K562 (cell line): Measurements from ENCODE around the gene FGF22. TPM values are rescaled to one million over a fixed set of nuclear protein-coding genes. Genes with fewer than 3 reads are reported as not detected.

ENCODE experiments used
- ATAC-seq: fragments of 200-7000 bp; cut with Tn5 transposase; 3 replicates; pipeline ENCODE4 v1.9.1; 2020; ENCODE audit warnings: moderate library complexity
- BruUV-seq: library from RNA; stranded (reverse); fragments of 400-500 nt; replicated peaks from 2 replicates; lab custom pipeline; 2021; lab: Mats Ljungman, UMichigan
- CTCF ChIA-PET: fragments of 300-600 bp; formaldehyde crosslinking; extraction: SDS; loops from one replicate; lab custom pipeline; 2021; ENCODE audit warnings: low intra/inter-chr PET ratio; lab: Yijun Ruan, JAX
- POLR2A ChIA-PET: fragments of 300-600, 350-650 bp; sonication (Branson Sonifier 250); formaldehyde crosslinking; extraction: SDS; loops from one replicate; lab custom pipeline; 2021; ENCODE audit warnings: antibody characterized with exemption, inconsistent platforms; lab: Yijun Ruan, JAX
- DNase-seq, 4 experiments: peaks; one replicate each; pipeline versions ENCODE4 v3.0.0 to v3.0.0-alpha.2; 2011 to 2018; ENCODE audit warnings: low spot score in 3 of 4, mixed read lengths in 3 of 4; ENCODE audit errors: extremely low read depth in 1 of 4
- FAIRE-seq: peaks from 2 replicates; lab custom pipeline; 2011; peaks lifted over from hg19 to GRCh38; lab: Jason Lieb, UNC
- H2AFZ ChIP-seq: 2 replicates; pipeline ENCODE4 v1.6.0; 2011; ENCODE audit warnings: low read depth, low read length, control low read depth, inconsistent platforms
- H3K27ac ChIP-seq: fragments of 200-600 bp; 3 replicates; pipeline ENCODE4 v1.8.0; 2011; ENCODE audit warnings: low read depth, mild to moderate bottlenecking, control low read depth, inconsistent platforms, low read length, moderate library complexity, mixed read lengths; ENCODE audit errors: extremely low read depth
- H3K27me3 ChIP-seq, 2 experiments: fragments of 300-600 bp in 1 of 2; 2 replicates in 1 of 2; 3 replicates in 1 of 2; pipeline versions ENCODE4 v1.6.0 to v1.8.0; 2011; ENCODE audit warnings: inconsistent platforms in 2 of 2, low read length in 2 of 2, mild to moderate bottlenecking in 1 of 2, mixed read lengths in 1 of 2, moderate library complexity in 1 of 2; ENCODE audit not compliant: control insufficient read depth in 2 of 2, insufficient read depth in 2 of 2
- H3K36me3 ChIP-seq: fragments of 300-600 bp; 3 replicates; pipeline ENCODE4 v1.8.0; 2011; ENCODE audit warnings: mild to moderate bottlenecking, low read length, inconsistent platforms; ENCODE audit not compliant: control insufficient read depth, insufficient read depth
- H3K4me1 ChIP-seq, 2 experiments: fragments of 200-600 bp in 1 of 2; replicated peaks in 1 of 2; 2 replicates in 1 of 2; 3 replicates in 1 of 2; pipeline versions ENCODE4 v1.5.1 to v1.8.0; 2011; ENCODE audit warnings: inconsistent platforms in 2 of 2, low read length in 2 of 2, mild to moderate bottlenecking in 1 of 2, mixed read lengths in 1 of 2, moderate library complexity in 1 of 2; ENCODE audit not compliant: control insufficient read depth in 2 of 2, insufficient read depth in 2 of 2
- H3K4me2 ChIP-seq: 2 replicates; pipeline ENCODE4 v1.6.1; 2011; ENCODE audit warnings: low read length, control low read depth, inconsistent platforms, mixed read lengths; ENCODE audit not compliant: insufficient read depth
- H3K4me3 ChIP-seq: fragments of 200-600 bp; sonication (generic), shearing (Covaris generic); 2 replicates; pipeline ENCODE4 v1.5.1; 2016; ENCODE audit warnings: control low read depth, inconsistent platforms
- H3K79me2 ChIP-seq: fragments of 200-600 bp; 3 replicates; pipeline ENCODE4 v1.8.0; 2011; ENCODE audit warnings: low read length, inconsistent platforms; ENCODE audit not compliant: control insufficient read depth, insufficient read depth
- H3K9ac ChIP-seq, 2 experiments: 2 replicates each; pipeline versions ENCODE4 v1.6.0 to v1.6.1; 2011; ENCODE audit warnings: low read depth in 2 of 2, low read length in 2 of 2, control low read depth in 1 of 2, inconsistent platforms in 1 of 2, mild to moderate bottlenecking in 1 of 2, mixed read lengths in 1 of 2; ENCODE audit not compliant: insufficient read depth in 1 of 2
- H3K9me1 ChIP-seq: one replicate; pipeline ENCODE4 v1.6.0; 2011; ENCODE audit warnings: inconsistent platforms, mild to moderate bottlenecking, low read length, moderate library complexity; ENCODE audit not compliant: control insufficient read depth, insufficient read depth
- H3K9me3 ChIP-seq: replicated peaks from 2 replicates; pipeline ENCODE4 v1.5.1; 2011; ENCODE audit warnings: low read depth, low read length, inconsistent platforms; ENCODE audit not compliant: control insufficient read depth, insufficient read depth
- H4K20me1 ChIP-seq: replicated peaks from 2 replicates; pipeline ENCODE4 v1.6.1; 2011; ENCODE audit warnings: low read length, inconsistent platforms, mixed read lengths; ENCODE audit not compliant: control insufficient read depth, insufficient read depth
- BCL6 ChIP-seq: fragments of 250-450 bp; sonication (Bioruptor Pico); IDR thresholded peaks from 2 replicates; pipeline ENCODE4 v1.4.0; 2020
- CEBPB ChIP-seq: fragments of 450-650 bp; IDR thresholded peaks from 2 replicates; pipeline ENCODE4 v1.6.1; 2016; ENCODE audit warnings: missing genetic modification characterization, missing compliant biosample characterization
- FOXJ3 ChIP-seq: sonication (generic); formaldehyde crosslinking; IDR thresholded peaks from 2 replicates; pipeline ENCODE4 v1.4.0; 2020; ENCODE audit warnings: mild to moderate bottlenecking, missing genetic modification reagents
- HMGN3 ChIP-seq: IDR thresholded peaks from 2 replicates; pipeline ENCODE4 v1.6.1; 2011; ENCODE audit warnings: borderline replicate concordance, low read depth, mild to moderate bottlenecking, mixed read lengths, low read length; ENCODE audit not compliant: insufficient read length; ENCODE audit errors: extremely low read depth
- JUN ChIP-seq, 2 experiments: sonication (generic) in 1 of 2; formaldehyde crosslinking in 1 of 2; IDR thresholded peaks; 2 replicates each; pipeline versions ENCODE4 v1.6.1 to v1.8.0; 2012 to 2022; ENCODE audit warnings: borderline replicate concordance in 2 of 2, mild to moderate bottlenecking in 2 of 2, improper control_type of control experiment in 1 of 2, low read depth in 1 of 2, low read length in 1 of 2, missing genetic modification reagents in 1 of 2
- PBX2 ChIP-seq, 2 experiments: IDR thresholded peaks in 1 of 2; conservative IDR thresholded peaks in 1 of 2; 2 replicates each; pipeline ENCODE4 v1.6.1; 2016; ENCODE audit warnings: low read depth in 2 of 2, mild to moderate bottlenecking in 1 of 2, missing compliant biosample characterization in 1 of 2, missing genetic modification characterization in 1 of 2, moderate library complexity in 1 of 2
- POLR2G ChIP-seq: fragments of 200-400 bp; formaldehyde crosslinking; IDR thresholded peaks from 2 replicates; pipeline ENCODE4 v1.6.1; 2017; ENCODE audit warnings: low read depth, mild to moderate bottlenecking, antibody characterized with exemption, low read length, moderate library complexity
- POLR3G ChIP-seq: IDR thresholded peaks from 2 replicates; pipeline ENCODE4 v1.6.1; 2011; ENCODE audit not compliant: insufficient read length, insufficient replicate concordance; ENCODE audit errors: extremely low read depth
- PTRF ChIP-seq: fragments of 450-650 bp; IDR thresholded peaks from 2 replicates; pipeline ENCODE4 v1.6.1; 2016; ENCODE audit warnings: mild to moderate bottlenecking, missing genetic modification characterization, missing compliant biosample characterization
- ZBTB7A ChIP-seq: IDR thresholded peaks from 2 replicates; pipeline ENCODE4 v1.6.1; 2011; ENCODE audit warnings: low read depth, mild to moderate bottlenecking, low read length, moderate library complexity, borderline replicate concordance; ENCODE audit not compliant: control insufficient read depth
- WGBS: fragments of 100-300 bp; shearing (Covaris generic); methylation state at CpG from one replicate; pipeline ENCODE4 v1.1.6; 2016; ENCODE audit warnings: low coverage, mixed read lengths; ENCODE audit not compliant: insufficient coverage; ENCODE audit errors: missing lambda C conversion rate; 5-methylcytosine and 5-hydroxymethylcytosine counted together
- in situ Hi-C: fragments of 300-500 bp; cut with MboI; formaldehyde crosslinking; loops from 4 replicates; pipeline ENCODE4 v1.15.0; 2018; ENCODE audit warnings: inconsistent platforms, mixed read lengths
- intact Hi-C: fragments of 100-400 bp; cut with micrococcal nuclease; formaldehyde crosslinking; loops from 2 replicates; pipeline ENCODE4 v1.14.2; 2022
- polyA plus RNA-seq, 8 experiments: library from polyadenylated mRNA; depleted of rRNA in 4 of 8; stranded (reverse) in 5 of 8; unstranded in 3 of 8; fragments of >200 nt; fragmentation: Nextera tagmentation in 2 of 8; fragmentation: Illumina TruSeq in 1 of 8; extraction: Ambion mirVana in 2 of 8; extraction: Trizol in 1 of 8; gene quantifications; 2 replicates each; pipeline versions ENCODE4 v1.2.1 to v1.2.3, GENCODE V29; 2011 to 2014; ENCODE audit warnings: inconsistent platforms in 1 of 8, missing spikeins in 1 of 8
- total RNA-seq, 7 experiments: library from RNA; depleted of rRNA in 6 of 7; stranded (reverse); fragments of >200 nt in 6 of 7; fragmentation: Illumina TruSeq in 2 of 7; extraction: Trizol in 2 of 7; gene quantifications; 2 replicates each; pipeline versions ENCODE4 v1.2.1 to v1.2.3, GENCODE V29; 2011 to 2021; ENCODE audit warnings: low replicate concordance in 1 of 7

FGF22 gene
- total and polyA plus RNA-seq, 9 of the 15 experiments (the other 6 are each of a cell fraction or from before 2014, with no cell fraction given) = 0.14 to 2.2 (median 0.86) TPM; not detected in 4

- TF ChIP-seq JUN (IDR thresholded peaks at IDR 0.05; ENCODE audit: borderline replicate concordance, low read depth, low read length) (no peak), JUN (CRISPR knock-in tag; IDR thresholded peaks at IDR 0.05; ENCODE audit: borderline replicate concordance) (no peak), POLR2G (peak; percentile 49)
- TF ChIP-seq, all 486 proteins: peak for 1
- no peak for ATAC-seq
- H3K79me2 ChIP-seq = peaks cover 8% of the 10 kb centered on the region
- peak in 1 of 4 experiments; percentile 14 for DNase-seq
- no peak overlapping the region for H3K27ac ChIP-seq
- 94% methylated on average over 25 of the region's 52 CpGs for WGBS
- H2AFZ ChIP-seq = no peak overlapping the region
- ChIA-PET CTCF (no interaction called here), POLR2A (interaction anchor here (0.7 to 1.6 kb wide), 4 partner anchors 9 to 105 kb away, joined by 3 to 4 read pairs (median 4); no protein-coding TSS in a partner anchor)
- H3K36me3 ChIP-seq = peaks cover 75% of the 10 kb centered on the region; the same call in 2 of the 3 replicates
- H3K9ac ChIP-seq = no peak overlapping the region
- no peak overlapping the region for H3K4me2 ChIP-seq
- no peaks in the 10 kb centered on the region for H3K9me1 ChIP-seq
- no peaks in the 10 kb centered on the region for H3K27me3 ChIP-seq
- in situ Hi-C loops (no loop called here), intact Hi-C loops (no loop called here)
- FAIRE-seq = no peak
- no peak overlapping the region for H3K4me3 ChIP-seq
- H4K20me1 ChIP-seq = no peaks in the 10 kb centered on the region; the same call in 1 of the 2 replicates
- peaks cover 0 to 31% of the 10 kb centered on the region in 2 experiments; a peak in 2 of 5 replicates for H3K4me1 ChIP-seq
- no peaks in the 10 kb centered on the region for H3K9me3 ChIP-seq
- BruUV-seq = TSS peak; percentile 59
Observed at GRCh38 chr19:647566-648284, 8.0 kb downstream of the FGF22 start.

GRCh38 chr19:648305-648704 is 8.6 kb downstream of the FGF22 start:
- ChIA-PET CTCF (no interaction called here), POLR2A (interaction anchor here (0.6 to 1.6 kb wide), 3 partner anchors 9 to 13 kb away, joined by 3 to 4 read pairs (median 4); no protein-coding TSS in a partner anchor)
- intact Hi-C loops (no loop called here), in situ Hi-C loops (no loop called here)
- WGBS = 100% methylated on average over 20 of the region's 29 CpGs
- peaks cover 0 to 32% of the 10 kb centered on the region in 2 experiments; a peak in 2 of 5 replicates for H3K4me1 ChIP-seq
- no peak overlapping the region for H2AFZ ChIP-seq
- H3K36me3 ChIP-seq = peaks cover 81% of the 10 kb centered on the region; the same call in 2 of the 3 replicates
- BruUV-seq = no TSS peak
- ATAC-seq = no peak
- peak in 1 of 4 experiments; percentile 30 for DNase-seq
- H3K9me3 ChIP-seq = no peaks in the 10 kb centered on the region
- H3K9me1 ChIP-seq = no peaks in the 10 kb centered on the region
- H3K4me3 ChIP-seq = no peak overlapping the region
- H3K27me3 ChIP-seq = no peaks in the 10 kb centered on the region
- H3K79me2 ChIP-seq = peaks cover 14% of the 10 kb centered on the region
- H3K27ac ChIP-seq = no peak overlapping the region
- H4K20me1 ChIP-seq = peaks cover under 1% of the 10 kb centered on the region; the same call in 1 of the 2 replicates
- H3K4me2 ChIP-seq = no peak overlapping the region
- no peak for FAIRE-seq
- H3K9ac ChIP-seq = no peak overlapping the region
- no peak for TF ChIP-seq PBX2 (CRISPR knock-in tag; IDR thresholded peaks at IDR 0.05; ENCODE audit: low read depth)
- no peak for TF ChIP-seq PBX2 (tag; conservative IDR thresholded peaks at IDR 0.05; ENCODE audit: low read depth)
- TF ChIP-seq POLR3G = no peak
- no peak for TF ChIP-seq FOXJ3 (CRISPR knock-in tag)
- TF ChIP-seq HMGN3 = no peak
- no peak for TF ChIP-seq BCL6 (CRISPR knock-in tag)
- no peak for TF ChIP-seq ZBTB7A
- no peak for TF ChIP-seq PTRF (tag)
- no peak for TF ChIP-seq CEBPB (tag)
